Measurements from ENCODE around the gene EFNA5.
"Not testable (repeated sequence)": the region's sequence is repeated elsewhere in the genome, so short reads cannot be mapped to it uniquely, and the experiment has no call there.

EFNA5 gene

DNA sequence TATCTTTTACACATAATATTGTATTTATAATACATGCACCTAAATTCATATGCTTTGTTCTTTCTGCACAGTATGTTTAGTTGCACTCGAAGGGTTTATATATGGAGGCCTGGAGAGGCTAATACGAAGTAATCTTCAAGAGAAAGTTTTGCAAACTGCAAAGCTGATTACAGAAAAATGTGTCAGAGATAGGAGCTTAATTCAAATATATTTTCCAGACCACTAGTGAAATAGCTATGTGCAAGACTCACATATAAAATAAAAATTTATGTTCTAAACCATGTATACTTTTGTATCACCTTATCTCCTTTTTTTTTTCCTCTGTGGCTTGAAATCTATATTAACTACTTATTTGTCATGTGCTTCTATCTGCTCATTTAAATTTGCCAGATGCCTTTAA lies 313.8 kb downstream of the EFNA5 start:
- no peak for DNase-seq

DNA sequence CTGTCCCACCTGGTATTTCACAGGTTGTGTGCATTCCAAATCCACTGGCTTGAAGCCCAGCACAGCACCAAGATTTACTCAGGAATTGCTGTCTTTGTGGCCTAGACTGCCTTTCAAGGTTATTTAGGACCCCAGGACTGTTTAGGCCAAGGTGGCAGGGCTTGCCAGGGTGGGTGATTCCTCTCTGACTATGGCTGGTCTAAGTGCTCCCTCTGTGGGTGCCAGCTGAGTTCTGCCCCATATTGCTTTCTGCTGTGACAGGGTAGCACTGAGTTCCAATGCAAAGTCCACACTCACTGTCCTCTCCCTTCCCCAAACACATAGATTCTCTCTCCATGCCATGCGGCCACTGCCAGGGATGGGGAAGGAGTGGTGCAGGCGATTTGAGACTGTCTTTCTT lies 318.2 kb downstream of the EFNA5 start:
- DNase-seq = no peak

DNA sequence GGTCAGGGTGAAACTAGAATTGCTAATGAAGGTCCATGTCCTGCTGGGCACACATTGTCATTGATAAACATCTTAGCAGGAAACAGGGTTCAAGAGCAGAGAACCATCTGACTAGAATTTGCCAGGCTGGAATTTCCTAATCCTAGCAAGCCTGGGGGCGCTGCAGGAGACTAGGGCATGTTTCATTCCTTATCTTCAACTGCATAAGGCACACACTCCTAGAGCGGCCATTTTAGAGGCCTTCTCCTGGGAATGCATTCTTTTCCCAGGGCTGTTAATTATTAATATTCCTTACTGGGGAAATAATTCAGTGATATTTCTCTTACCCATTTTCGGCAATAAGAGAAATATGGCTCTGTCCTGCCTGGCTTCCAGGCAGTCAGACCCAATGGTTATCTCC lies 324.2 kb downstream of the EFNA5 start:
- not testable (repeated sequence) for DNase-seq

DNA sequence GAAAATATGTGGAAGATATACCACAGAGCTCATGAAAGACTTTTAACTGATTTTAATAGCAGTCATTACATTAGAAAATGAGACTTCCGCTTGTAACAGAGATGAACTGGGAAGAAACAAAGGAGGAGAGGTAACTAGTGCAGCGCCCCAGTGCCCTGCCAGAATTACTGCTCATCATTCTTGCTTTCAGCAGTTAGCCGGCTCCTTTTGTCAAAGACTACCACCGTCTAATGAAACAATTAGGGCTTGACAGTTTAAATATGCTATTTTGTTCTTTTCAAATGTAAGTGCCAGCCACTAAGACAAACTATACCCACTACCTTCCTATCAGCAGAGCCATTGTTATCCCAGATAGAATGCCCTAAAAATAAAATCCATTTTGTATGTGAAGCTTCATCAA lies 328.4 kb downstream of the EFNA5 start:
- DNase-seq = no peak

DNA sequence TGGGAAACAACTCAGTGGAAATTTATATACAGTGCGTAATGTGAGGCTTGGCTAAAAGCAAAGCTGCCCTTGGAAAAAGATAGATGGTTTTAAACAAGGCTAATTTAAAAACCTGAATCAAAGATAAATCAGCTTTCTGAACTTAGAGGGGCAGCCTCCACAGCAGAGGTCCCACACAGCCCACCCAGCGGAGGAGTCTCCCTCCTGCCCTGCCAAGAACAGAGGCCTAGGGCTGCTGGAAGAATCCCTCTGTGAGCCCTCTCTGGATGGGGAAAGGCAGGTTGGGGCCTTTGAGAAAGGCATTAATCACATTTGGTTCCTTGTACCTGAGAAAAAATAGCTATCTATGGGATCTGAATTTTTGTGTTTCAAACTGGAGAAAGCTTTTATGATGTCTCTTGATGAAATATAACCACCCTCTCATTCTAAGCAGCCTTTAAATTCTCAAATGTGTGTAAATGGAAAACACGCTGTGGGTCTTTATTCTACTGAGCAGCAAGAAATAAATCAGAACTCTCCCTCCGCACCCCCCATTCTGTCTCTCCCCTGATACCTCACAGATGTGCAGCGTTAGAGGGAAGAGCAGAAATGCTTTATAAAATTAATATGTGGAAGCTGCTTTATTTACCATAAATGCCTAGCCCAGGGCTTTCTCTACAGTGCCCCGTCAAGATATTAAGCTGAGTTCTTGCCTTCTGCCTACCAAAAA lies 329.2 kb downstream of the EFNA5 start:
- DNase-seq = no peak

DNA sequence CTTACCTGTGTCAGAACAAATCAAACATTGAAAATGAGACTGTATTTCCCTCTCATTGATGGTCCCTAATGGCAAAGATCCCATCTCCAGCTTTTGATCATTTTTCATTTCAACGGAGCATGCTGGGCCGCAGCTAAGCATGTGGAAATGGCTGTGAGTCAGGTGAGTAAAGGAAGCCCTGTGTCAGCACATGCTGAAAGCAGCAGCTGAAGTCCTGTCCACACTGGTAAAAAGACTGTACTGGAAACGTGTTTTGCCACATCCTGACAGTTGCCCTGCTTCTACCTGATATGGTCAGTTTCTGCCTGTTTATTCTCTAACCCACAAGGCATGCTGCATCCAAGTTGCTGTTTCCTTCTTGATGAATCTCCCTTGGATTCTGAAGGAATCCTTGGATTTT lies 330.1 kb downstream of the EFNA5 start:
- DNase-seq = no peak

DNA sequence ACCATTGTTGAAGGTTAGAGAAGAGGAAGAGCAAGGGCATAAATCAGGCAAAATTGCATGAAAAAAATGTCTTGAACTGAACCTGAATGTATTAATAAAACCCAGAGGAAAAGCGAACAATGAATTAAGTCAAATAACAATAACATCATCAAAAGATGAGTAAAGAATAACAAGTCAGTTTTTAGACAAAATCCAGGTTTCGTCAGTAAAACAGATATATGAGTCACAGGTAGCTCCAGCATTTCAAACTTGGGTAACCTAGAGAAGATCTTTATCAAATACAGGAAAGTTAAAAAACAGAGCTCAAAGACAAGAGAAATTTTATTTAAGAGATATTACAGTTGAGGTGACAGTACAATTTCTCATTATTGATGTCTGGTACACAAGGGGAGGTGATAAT lies 332.4 kb downstream of the EFNA5 start:
- no peak for DNase-seq

DNA sequence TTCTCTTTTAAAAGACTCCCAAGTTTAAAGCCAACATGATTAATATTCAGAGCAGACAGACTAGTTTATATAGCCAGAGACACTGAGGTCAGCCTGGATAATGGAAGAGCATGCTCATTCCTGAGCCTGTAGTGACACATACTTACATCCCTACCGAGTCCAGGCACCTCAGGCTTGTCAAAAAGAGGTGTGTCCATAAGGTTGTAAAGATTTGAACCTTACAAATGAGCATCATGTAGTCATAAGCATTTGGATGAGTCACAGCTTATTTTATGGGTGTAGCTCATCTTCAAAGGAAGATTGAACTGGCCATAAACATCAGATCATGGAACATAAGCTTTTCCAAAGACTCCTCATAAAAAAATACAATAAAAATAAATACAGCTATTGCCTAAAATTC lies 333.5 kb downstream of the EFNA5 start:
- DNase-seq = no peak

DNA sequence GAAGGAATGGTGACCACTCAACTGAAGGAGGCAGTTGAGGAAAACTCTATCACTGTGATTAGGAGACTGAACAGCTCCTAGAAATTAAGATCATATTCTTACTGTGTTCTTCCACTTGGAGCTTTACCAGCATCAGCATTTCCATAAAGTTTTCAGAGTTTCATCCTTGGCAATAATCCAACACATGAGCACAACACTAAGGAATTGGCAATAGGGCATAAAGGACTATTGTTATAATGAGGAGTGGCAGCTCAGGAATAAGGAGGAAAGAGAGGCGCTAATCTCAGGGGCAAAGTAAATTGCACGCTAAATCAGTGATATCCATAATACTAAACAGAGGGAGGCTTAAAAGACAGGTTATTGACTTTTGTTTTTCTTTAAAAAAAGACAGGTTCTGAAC lies 338.9 kb downstream of the EFNA5 start:
- DNase-seq = no peak

DNA sequence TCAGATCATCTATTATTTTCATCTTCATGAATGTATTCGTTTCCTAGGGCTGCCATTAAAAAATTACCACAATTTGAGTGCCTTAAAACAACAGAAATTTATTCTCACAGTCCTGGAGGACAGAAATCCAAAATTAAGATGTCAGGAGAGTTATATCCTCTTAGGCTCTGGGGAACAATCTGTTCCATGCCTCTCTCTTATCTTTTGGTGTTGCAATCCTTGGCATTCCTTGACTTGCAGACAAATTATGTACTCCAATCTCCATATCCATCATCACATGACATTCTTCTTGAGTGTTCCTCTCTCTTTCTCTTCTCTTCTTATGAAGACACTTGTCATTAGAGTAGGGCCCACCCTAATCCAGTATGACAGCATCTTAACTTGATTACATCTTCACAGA lies 339.4 kb downstream of the EFNA5 start:
- DNase-seq = no peak

DNA sequence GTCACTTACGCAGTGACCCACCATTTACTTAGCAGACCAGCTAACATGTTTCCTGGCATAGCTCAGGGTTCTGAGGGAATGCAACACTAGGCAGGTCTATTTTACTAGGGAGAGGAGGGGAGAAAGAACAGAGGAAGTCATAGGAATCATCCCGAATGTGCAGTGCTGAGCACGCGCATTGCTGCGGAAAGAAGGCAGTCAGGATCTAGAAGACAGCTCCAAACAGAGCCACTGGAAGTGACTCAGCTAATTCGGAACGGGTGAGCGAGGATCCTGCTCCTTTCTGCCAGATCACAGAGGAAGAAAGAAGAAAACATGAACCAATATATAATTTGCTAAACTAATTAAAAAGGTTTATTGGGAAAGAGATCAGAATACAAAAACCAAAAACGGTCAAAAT lies 339.8 kb downstream of the EFNA5 start:
- no peak for DNase-seq

DNA sequence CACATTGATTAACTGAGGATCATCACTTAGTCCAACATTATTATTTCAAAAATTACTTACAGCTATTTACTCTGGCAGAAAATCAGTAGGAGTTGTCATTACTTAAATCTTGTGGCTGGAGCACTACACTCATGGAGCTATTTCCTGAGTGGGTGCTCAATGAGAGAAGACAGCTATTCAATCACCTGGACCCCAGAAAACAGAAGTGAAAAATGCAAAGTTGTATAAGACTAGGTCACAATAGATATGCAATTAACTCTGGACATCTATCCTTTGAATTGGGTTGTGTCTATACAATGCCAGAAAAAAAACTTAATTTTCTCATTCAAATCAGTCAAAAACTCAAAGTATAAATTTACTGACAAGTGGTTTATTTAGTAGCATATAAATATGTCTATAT lies 340.9 kb downstream of the EFNA5 start:
- no peak for DNase-seq

All from NCI-H524 treated with DMSO at 0.1 percent for 48 hours (cell line).